HepG2 (cell line): Measurements from ENCODE around the gene SLC26A3. TPM values are rescaled to one million over a fixed set of nuclear protein-coding genes. Genes with fewer than 3 reads are reported as not detected.
A peak's percentile ranks its signal among the peaks of the same experiment; 100 is the strongest.

ENCODE experiments used
- ETV5 ChIP-seq: IDR thresholded peaks from 2 replicates; pipeline ENCODE4 v1.6.1; 2018; ENCODE audit warnings: missing biosample characterization, missing genetic modification reagents, inconsistent platforms, borderline replicate concordance
- GTF2F1 ChIP-seq: fragments of 150-350 bp; IDR thresholded peaks from 2 replicates; pipeline ENCODE4 v1.6.1; 2014; ENCODE audit warnings: low read length
- JUND ChIP-seq: sonication (generic); formaldehyde crosslinking; IDR thresholded peaks from 2 replicates; pipeline ENCODE4 v1.8.0; 2022; ENCODE audit warnings: mild to moderate bottlenecking, missing genetic modification reagents
- REL ChIP-seq: sonication (generic); formaldehyde crosslinking; conservative IDR thresholded peaks from 2 replicates; pipeline ENCODE4 v1.8.0; 2022; ENCODE audit warnings: mild to moderate bottlenecking, missing genetic modification reagents, moderate library complexity
- SMYD3 ChIP-seq: sonication (generic); formaldehyde crosslinking; IDR thresholded peaks from 2 replicates; pipeline ENCODE4 v1.8.1; 2023; ENCODE audit warnings: mild to moderate bottlenecking, missing genetic modification reagents
- XRCC5 ChIP-seq: fragments of 200-400 bp; formaldehyde crosslinking; optimal IDR thresholded peaks from 2 replicates; pipeline ENCODE3; 2017; ENCODE audit warnings: mild to moderate bottlenecking, low read length
- ZFP41 ChIP-seq: sonication (generic); formaldehyde crosslinking; IDR thresholded peaks from 2 replicates; pipeline ENCODE4 v1.4.0; 2020; ENCODE audit warnings: mild to moderate bottlenecking, missing genetic modification reagents, borderline replicate concordance
- ZMAT3 ChIP-seq: sonication (generic); formaldehyde crosslinking; conservative IDR thresholded peaks from 2 replicates; pipeline ENCODE4 v1.7.0; 2021; ENCODE audit warnings: missing genetic modification reagents
- ZNF230 ChIP-seq: sonication (generic); formaldehyde crosslinking; IDR thresholded peaks from 2 replicates; pipeline ENCODE4 v1.4.0; 2020; ENCODE audit warnings: mild to moderate bottlenecking, missing genetic modification reagents
- ZNF292 ChIP-seq: sonication (generic); formaldehyde crosslinking; IDR thresholded peaks from 2 replicates; pipeline ENCODE4 v1.8.1; 2022; ENCODE audit warnings: mild to moderate bottlenecking, low read depth, missing genetic modification reagents, borderline replicate concordance
- ZNF44 ChIP-seq: sonication (generic); formaldehyde crosslinking; IDR thresholded peaks from 2 replicates; pipeline ENCODE4 v1.5.1; 2020; ENCODE audit warnings: mild to moderate bottlenecking, missing genetic modification reagents
- ZNF563 ChIP-seq: sonication (generic); formaldehyde crosslinking; IDR thresholded peaks from 2 replicates; pipeline ENCODE4 v1.8.0; 2022; ENCODE audit warnings: mild to moderate bottlenecking, moderate library complexity, missing genetic modification reagents
- ZNF709 ChIP-seq: sonication (generic); formaldehyde crosslinking; IDR thresholded peaks from 2 replicates; pipeline ENCODE4 v1.5.0; 2020; ENCODE audit warnings: mild to moderate bottlenecking, missing genetic modification reagents
- polyA plus RNA-seq, 8 experiments: library from polyadenylated mRNA; depleted of rRNA in 3 of 8; stranded (reverse) in 7 of 8; unstranded in 1 of 8; fragments of >200 nt; fragmentation: Illumina TruSeq in 4 of 8; extraction: Trizol in 4 of 8; gene quantifications; 2 replicates each; pipeline versions ENCODE4 v1.2.1 to v1.2.3, GENCODE V29; 2011 to 2016; ENCODE audit warnings: low read depth in 4 of 8, missing spikeins in 1 of 8, mixed read lengths in 1 of 8; ENCODE audit not compliant: insufficient read depth in 1 of 8
- total RNA-seq, 5 experiments: library from RNA; depleted of rRNA; stranded (reverse); fragments of >200 nt; fragmentation: Illumina TruSeq; extraction: Trizol; gene quantifications; 2 replicates each; pipeline ENCODE4 v1.2.3, GENCODE V29; 2016; ENCODE audit warnings: low read depth in 1 of 5
- TF ChIP-seq, protein P1 (sequence below): sonication (generic); formaldehyde crosslinking; IDR thresholded peaks from 2 replicates; pipeline ENCODE4 v1.9.0; 2022; ENCODE audit warnings: low read depth, missing genetic modification reagents
- TF ChIP-seq, protein P2 (sequence below): sonication (generic); formaldehyde crosslinking; IDR thresholded peaks from 2 replicates; pipeline ENCODE4 v1.4.0; 2020; ENCODE audit warnings: missing genetic modification reagents, borderline replicate concordance

Gene SLC26A3
- total and polyA plus RNA-seq, 2 of the 13 experiments (the other 11 are each of a cell fraction or from before 2014, with no cell fraction given) = 0.11 to 0.30 TPM

DNA sequence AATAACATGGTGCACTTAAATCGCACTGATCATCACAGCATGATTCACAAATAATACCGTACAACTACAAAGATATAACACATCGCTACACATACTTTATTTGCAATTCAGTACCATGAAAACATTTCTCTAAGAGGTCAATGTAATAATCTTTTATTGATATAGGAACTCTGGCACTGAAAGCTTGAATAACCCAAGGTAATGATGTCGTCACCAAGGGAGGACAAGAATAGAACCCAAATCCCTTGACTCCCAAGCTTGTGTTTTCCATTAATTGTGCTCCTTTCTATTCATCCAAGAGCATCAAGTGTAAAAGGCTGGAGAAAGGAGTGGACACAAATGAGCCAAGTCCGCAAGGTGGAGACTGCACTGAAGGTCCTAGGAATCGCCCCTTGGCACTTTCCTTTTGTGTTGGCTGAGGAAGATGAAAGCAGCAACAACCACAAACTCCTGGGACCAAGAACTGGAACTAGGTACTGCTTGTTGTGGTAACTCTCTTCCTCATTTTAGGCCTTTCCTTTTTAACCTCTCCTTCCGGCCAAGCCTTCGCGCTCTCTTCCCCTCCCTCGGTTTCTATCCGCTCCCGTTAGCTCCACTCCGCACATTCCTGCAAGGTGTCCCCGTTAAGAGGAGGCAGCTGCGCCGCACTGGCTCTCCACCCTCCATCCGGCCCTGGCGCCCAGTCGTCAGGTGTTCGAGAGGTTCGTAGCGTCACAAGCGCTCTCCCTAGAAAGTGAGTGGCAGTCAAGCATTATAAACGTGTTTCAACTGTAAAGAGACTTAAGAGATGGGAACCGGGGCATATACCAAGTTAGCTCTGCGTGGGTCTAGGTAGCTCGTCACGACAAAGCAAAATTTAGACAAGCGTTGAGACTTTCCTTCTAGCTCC lies 60.1 kb downstream of the SLC26A3 start (continued):
- TF ChIP-seq ZMAT3 (CRISPR knock-in tag) = peak; percentile 94; the same call in 1 of the 2 replicates
- TF ChIP-seq ZNF292 (CRISPR knock-in tag) = 0 out of 2 replicates have a peak, but pooled peaks have one; percentile 10
- no peak for TF ChIP-seq ETV5 (CRISPR knock-in tag)
- TF ChIP-seq, protein P1, sequence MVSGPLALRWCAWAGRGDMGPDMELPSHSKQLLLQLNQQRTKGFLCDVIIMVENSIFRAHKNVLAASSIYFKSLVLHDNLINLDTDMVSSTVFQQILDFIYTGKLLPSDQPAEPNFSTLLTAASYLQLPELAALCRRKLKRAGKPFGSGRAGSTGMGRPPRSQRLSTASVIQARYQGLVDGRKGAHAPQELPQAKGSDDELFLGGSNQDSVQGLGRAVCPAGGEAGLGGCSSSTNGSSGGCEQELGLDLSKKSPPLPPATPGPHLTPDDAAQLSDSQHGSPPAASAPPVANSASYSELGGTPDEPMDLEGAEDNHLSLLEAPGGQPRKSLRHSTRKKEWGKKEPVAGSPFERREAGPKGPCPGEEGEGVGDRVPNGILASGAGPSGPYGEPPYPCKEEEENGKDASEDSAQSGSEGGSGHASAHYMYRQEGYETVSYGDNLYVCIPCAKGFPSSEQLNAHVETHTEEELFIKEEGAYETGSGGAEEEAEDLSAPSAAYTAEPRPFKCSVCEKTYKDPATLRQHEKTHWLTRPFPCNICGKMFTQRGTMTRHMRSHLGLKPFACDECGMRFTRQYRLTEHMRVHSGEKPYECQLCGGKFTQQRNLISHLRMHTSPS (CRISPR knock-in tag) = peak; percentile 45; the same call in 1 of the 2 replicates
- 0 out of 2 replicates have a peak, but pooled peaks have one; percentile 22 for TF ChIP-seq JUND
- TF ChIP-seq REL (CRISPR knock-in tag) = no peak
- 0 out of 2 replicates have a peak, but pooled peaks have one; percentile 61 for TF ChIP-seq ZNF44
- 0 out of 2 replicates have a peak, but pooled peaks have one; percentile 27 for TF ChIP-seq ZFP41
- TF ChIP-seq GTF2F1 = no peak
- TF ChIP-seq ZNF709 (CRISPR knock-in tag) = no peak
- TF ChIP-seq ZNF563 = no peak
- TF ChIP-seq, protein P2, sequence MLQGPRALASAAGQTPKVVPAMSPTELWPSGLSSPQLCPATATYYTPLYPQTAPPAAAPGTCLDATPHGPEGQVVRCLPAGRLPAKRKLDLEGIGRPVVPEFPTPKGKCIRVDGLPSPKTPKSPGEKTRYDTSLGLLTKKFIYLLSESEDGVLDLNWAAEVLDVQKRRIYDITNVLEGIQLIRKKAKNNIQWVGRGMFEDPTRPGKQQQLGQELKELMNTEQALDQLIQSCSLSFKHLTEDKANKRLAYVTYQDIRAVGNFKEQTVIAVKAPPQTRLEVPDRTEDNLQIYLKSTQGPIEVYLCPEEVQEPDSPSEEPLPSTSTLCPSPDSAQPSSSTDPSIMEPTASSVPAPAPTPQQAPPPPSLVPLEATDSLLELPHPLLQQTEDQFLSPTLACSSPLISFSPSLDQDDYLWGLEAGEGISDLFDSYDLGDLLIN (CRISPR knock-in tag) = no peak
- TF ChIP-seq ZNF230 (CRISPR knock-in tag) = peak; percentile 25; the same call in 1 of the 2 replicates
- no peak; the same call in 1 of the 2 replicates for TF ChIP-seq SMYD3 (CRISPR knock-in tag)
- TF ChIP-seq XRCC5 = peak; percentile 11
